Measurements from ENCODE around the gene PREB. TPM values are rescaled to one million over a fixed set of nuclear protein-coding genes. Genes with fewer than 3 reads are reported as not detected.
A peak's percentile ranks its signal among the peaks of the same experiment; 100 is the strongest.

Gene PREB
- total and polyA plus RNA-seq, 2 of the 13 experiments (the other 11 are each of a cell fraction or from before 2014, with no cell fraction given): 112 to 192 TPM

DNA sequence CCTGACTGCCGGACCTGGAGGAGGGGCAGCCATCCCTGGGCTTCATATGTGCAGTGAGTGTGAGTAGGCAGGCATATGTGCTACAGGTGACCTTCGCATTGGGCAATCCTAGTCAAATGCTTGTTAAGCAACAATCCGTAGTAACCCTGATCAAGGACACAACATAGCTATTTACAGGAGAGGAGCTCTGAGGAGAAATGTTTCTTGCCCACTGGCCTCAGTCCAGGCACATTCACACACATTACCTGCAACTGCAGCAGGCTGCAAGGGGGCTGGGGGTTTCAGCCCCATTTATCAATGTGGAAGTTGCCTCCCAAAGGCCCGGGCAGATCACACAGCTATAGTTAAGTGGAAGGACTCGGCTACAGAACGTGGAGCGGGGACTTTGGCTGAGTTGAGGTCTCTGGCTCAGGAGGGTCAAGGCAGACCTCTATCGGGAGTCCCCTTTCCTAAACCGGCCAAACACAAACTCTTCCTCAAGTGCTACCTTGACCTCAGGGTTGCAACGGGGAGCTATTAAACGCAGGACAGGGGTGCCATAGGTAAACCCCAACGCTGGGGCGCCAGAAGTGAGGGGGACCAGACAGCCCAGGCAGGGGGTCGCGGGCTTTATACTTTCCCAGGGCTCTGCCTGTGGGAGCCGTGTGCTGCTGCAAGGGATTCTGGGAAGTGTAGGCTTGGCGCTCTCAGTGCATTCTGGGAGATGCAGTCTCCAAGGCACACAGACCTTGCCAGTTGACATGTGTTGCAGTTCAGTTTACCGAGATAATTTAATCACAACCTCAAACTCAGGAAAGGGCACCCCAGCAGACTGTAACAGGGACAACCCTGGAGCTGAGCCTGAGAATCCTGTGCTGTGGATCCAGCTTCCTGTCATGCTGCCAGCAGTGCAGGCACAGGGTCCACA, 38.4 kb downstream of the PREB start (continued):
- TF ChIP-seq, protein P1, sequence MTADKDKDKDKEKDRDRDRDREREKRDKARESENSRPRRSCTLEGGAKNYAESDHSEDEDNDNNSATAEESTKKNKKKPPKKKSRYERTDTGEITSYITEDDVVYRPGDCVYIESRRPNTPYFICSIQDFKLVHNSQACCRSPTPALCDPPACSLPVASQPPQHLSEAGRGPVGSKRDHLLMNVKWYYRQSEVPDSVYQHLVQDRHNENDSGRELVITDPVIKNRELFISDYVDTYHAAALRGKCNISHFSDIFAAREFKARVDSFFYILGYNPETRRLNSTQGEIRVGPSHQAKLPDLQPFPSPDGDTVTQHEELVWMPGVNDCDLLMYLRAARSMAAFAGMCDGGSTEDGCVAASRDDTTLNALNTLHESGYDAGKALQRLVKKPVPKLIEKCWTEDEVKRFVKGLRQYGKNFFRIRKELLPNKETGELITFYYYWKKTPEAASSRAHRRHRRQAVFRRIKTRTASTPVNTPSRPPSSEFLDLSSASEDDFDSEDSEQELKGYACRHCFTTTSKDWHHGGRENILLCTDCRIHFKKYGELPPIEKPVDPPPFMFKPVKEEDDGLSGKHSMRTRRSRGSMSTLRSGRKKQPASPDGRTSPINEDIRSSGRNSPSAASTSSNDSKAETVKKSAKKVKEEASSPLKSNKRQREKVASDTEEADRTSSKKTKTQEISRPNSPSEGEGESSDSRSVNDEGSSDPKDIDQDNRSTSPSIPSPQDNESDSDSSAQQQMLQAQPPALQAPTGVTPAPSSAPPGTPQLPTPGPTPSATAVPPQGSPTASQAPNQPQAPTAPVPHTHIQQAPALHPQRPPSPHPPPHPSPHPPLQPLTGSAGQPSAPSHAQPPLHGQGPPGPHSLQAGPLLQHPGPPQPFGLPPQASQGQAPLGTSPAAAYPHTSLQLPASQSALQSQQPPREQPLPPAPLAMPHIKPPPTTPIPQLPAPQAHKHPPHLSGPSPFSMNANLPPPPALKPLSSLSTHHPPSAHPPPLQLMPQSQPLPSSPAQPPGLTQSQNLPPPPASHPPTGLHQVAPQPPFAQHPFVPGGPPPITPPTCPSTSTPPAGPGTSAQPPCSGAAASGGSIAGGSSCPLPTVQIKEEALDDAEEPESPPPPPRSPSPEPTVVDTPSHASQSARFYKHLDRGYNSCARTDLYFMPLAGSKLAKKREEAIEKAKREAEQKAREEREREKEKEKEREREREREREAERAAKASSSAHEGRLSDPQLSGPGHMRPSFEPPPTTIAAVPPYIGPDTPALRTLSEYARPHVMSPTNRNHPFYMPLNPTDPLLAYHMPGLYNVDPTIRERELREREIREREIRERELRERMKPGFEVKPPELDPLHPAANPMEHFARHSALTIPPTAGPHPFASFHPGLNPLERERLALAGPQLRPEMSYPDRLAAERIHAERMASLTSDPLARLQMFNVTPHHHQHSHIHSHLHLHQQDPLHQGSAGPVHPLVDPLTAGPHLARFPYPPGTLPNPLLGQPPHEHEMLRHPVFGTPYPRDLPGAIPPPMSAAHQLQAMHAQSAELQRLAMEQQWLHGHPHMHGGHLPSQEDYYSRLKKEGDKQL (CRISPR knock-in tag; IDR thresholded peaks at IDR 0.05; ENCODE audit: low read depth): peak; percentile 89
- no peak for TF ChIP-seq PHB2 (IDR thresholded peaks at IDR 0.05; ENCODE audit: partially characterized antibody)
- no peak for TF ChIP-seq MLLT10 (CRISPR knock-in tag; IDR thresholded peaks at IDR 0.05)
- no peak for TF ChIP-seq RELA (CRISPR knock-in tag; IDR thresholded peaks at IDR 0.05)
- TF ChIP-seq, protein P2, sequence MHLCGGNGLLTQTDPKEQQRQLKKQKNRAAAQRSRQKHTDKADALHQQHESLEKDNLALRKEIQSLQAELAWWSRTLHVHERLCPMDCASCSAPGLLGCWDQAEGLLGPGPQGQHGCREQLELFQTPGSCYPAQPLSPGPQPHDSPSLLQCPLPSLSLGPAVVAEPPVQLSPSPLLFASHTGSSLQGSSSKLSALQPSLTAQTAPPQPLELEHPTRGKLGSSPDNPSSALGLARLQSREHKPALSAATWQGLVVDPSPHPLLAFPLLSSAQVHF (CRISPR knock-in tag; IDR thresholded peaks at IDR 0.05): no peak
- TF ChIP-seq, protein P3, sequence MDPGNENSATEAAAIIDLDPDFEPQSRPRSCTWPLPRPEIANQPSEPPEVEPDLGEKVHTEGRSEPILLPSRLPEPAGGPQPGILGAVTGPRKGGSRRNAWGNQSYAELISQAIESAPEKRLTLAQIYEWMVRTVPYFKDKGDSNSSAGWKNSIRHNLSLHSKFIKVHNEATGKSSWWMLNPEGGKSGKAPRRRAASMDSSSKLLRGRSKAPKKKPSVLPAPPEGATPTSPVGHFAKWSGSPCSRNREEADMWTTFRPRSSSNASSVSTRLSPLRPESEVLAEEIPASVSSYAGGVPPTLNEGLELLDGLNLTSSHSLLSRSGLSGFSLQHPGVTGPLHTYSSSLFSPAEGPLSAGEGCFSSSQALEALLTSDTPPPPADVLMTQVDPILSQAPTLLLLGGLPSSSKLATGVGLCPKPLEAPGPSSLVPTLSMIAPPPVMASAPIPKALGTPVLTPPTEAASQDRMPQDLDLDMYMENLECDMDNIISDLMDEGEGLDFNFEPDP (CRISPR knock-in tag; conservative IDR thresholded peaks at IDR 0.05): no peak
- TF ChIP-seq ATF1 (CRISPR knock-in tag; IDR thresholded peaks at IDR 0.05): no peak
- peak; percentile 59; the same call in 1 of the 2 replicates for TF ChIP-seq LBX2 (CRISPR knock-in tag; IDR thresholded peaks at IDR 0.05; ENCODE audit: borderline replicate concordance)
- TF ChIP-seq CREB1 (IDR thresholded peaks at IDR 0.05): no peak
- no peak for TF ChIP-seq CREB1 (CRISPR knock-in tag; IDR thresholded peaks at IDR 0.05)
- no peak; the same call in 1 of the 2 replicates for TF ChIP-seq BHLHE40 (IDR thresholded peaks at IDR 0.05; ENCODE audit: low read length)
- TF ChIP-seq ZBTB10 (CRISPR knock-in tag; IDR thresholded peaks at IDR 0.05; ENCODE audit: borderline replicate concordance): no peak; the same call in 1 of the 2 replicates
- 0 out of 2 replicates have a peak, but pooled peaks have one; percentile 50 for TF ChIP-seq ZNF253 (CRISPR knock-in tag; IDR thresholded peaks at IDR 0.05; ENCODE audit: borderline replicate concordance)
- TF ChIP-seq HMG20A (CRISPR knock-in tag; IDR thresholded peaks at IDR 0.05; ENCODE audit: borderline replicate concordance): peak; percentile 91
- TF ChIP-seq FOXK2 (IDR thresholded peaks at IDR 0.05): peak; percentile 81; the same call in 1 of the 2 replicates

Data from HepG2 (cell line).